Esophagus muscularis mucosa (tissue), 3 donors: Measurements from ENCODE around the gene CDKL4.

Experiments
- POLR2A ChIP-seq: fragments of 450-650 bp; IDR thresholded peaks from one replicate; pipeline ENCODE4 v1.6.1; 2017; ENCODE audit warnings: antibody characterized with exemption, moderate library complexity, mild to moderate bottlenecking, low read depth
- TF ChIP-seq, protein P1 (sequence below), 3 experiments: fragments of 200-600 bp in 2 of 3; fragments of 450-650 bp in 1 of 3; sonication (generic) in 2 of 3; IDR thresholded peaks; one replicate each; pipeline ENCODE4 v1.5.1; 2017 to 2019; ENCODE audit warnings: antibody characterized with exemption in 3 of 3, mild to moderate bottlenecking in 2 of 3, moderate library complexity in 1 of 3

DNA sequence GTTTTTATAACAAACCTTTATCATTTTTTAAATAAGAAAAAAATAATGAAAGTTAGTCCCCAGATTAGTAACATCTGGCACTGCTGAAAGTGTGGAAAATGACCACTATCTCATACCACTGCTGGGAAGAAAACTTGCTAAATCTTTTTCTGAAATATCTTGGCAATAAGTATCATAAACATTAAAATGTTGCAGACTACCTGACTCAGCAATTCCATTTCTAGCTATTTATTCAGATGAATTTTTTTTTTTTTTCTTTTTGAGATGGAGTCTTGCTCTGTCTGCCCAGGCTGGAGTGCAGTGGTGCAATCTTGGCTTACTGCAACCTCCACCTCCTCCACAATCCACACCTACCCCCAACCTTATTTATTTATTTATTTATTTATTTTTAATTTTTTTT is 87.7 kb downstream of the CDKL4 start:
- TF ChIP-seq, protein P1, sequence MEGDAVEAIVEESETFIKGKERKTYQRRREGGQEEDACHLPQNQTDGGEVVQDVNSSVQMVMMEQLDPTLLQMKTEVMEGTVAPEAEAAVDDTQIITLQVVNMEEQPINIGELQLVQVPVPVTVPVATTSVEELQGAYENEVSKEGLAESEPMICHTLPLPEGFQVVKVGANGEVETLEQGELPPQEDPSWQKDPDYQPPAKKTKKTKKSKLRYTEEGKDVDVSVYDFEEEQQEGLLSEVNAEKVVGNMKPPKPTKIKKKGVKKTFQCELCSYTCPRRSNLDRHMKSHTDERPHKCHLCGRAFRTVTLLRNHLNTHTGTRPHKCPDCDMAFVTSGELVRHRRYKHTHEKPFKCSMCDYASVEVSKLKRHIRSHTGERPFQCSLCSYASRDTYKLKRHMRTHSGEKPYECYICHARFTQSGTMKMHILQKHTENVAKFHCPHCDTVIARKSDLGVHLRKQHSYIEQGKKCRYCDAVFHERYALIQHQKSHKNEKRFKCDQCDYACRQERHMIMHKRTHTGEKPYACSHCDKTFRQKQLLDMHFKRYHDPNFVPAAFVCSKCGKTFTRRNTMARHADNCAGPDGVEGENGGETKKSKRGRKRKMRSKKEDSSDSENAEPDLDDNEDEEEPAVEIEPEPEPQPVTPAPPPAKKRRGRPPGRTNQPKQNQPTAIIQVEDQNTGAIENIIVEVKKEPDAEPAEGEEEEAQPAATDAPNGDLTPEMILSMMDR (IDR thresholded peaks at IDR 0.05): no peak
- no peak for TF ChIP-seq POLR2A
